Astrocyte of the spinal cord (primary cell): ENCODE data around the gene VPREB3.

Experiments
- DNase-seq: peaks from one replicate; pipeline ENCODE4 v3.0.0; 2011; ENCODE audit warnings: low read depth, low spot score
- H3K4me3 ChIP-seq: 2 replicates; pipeline ENCODE4 v1.5.1; 2011; ENCODE audit warnings: low read depth, mild to moderate bottlenecking, low read length, moderate library complexity
- CTCF ChIP-seq: IDR thresholded peaks from 2 replicates; pipeline ENCODE4 v1.5.1; 2012; ENCODE audit warnings: low read depth, mild to moderate bottlenecking, low read length, inconsistent platforms
- in situ Hi-C: cut with HindIII; loops from 2 replicates; pipeline ENCODE4 v1.10.0; 2017; ENCODE audit warnings: low sequenced_read_pairs

Gene VPREB3

GRCh38 chr22:23773483-23774113, 19.4 kb upstream of the VPREB3 start:
- peak overlapping the region; percentile 36 for H3K4me3 ChIP-seq
- no peak for DNase-seq
- TF ChIP-seq CTCF: no peak
- in situ Hi-C loops: no loop called here

- H3K4me3 ChIP-seq: peak within 1 kb of the TSS; percentile 36
- DNase-seq: no peak
- in situ Hi-C loops: no loop called here
- TF ChIP-seq CTCF: no peak
Measured at GRCh38 chr22:23772649-23773473, 18.6 kb upstream of the VPREB3 start, which contains the start of gene MMP11. Gene MMP11, plus strand, starts transcription at chr22:23772849. Its CDS starts 22 bp downstream, at chr22:23772871.

GRCh38 chr22:23772315-23772648, 18.1 kb upstream of the VPREB3 start:
- TF ChIP-seq CTCF: no peak
- H3K4me3 ChIP-seq: peak overlapping the region; percentile 33
- in situ Hi-C loops: no loop called here
- no peak for DNase-seq

- DNase-seq: no peak
- in situ Hi-C loops: no loop called here
Measured at GRCh38 chr22:23769321-23769965, 15.2 kb upstream of the VPREB3 start.

GRCh38 chr22:23767673-23768548, 13.7 kb upstream of the VPREB3 start, which contains the start of gene CHCHD10:
Gene CHCHD10, minus strand, starts transcription at chr22:23767972. Its CDS starts 98 bp downstream, at chr22:23767874.
- peak; percentile 52 for DNase-seq
- in situ Hi-C loops: no loop called here
- H3K4me3 ChIP-seq: peak within 1 kb of the TSS; percentile 56
- TF ChIP-seq CTCF: peak; percentile 88

More at GRCh38 chr22:23769321-23769965, 15.2 kb upstream of the VPREB3 start:
- no peak for TF ChIP-seq CTCF
- H3K4me3 ChIP-seq: no peak overlapping the region

- H3K4me3 ChIP-seq: peak overlapping the region; percentile 56
- no peak for TF ChIP-seq CTCF
- in situ Hi-C loops: no loop called here
- no peak for DNase-seq
Measured at GRCh38 chr22:23767303-23767672, 13.1 kb upstream of the VPREB3 start.
